Stimulated activated CD8-positive, alpha-beta memory T cell treated with anti-CD3 and anti-CD28 coated beads, Interleukin-12 subunit alpha, Interleukin-12 subunit beta, amount 100 ng/mL, for 1 hour (primary cell): ENCODE measurements around the gene CARD11.
A peak's percentile ranks its signal among the peaks of the same experiment; 100 is the strongest.

Experiments
- DNase-seq: peaks from one replicate; pipeline ENCODE4 v3.0.0-alpha.2; 2020; ENCODE audit warnings: low read depth

The CARD11 gene

GRCh38 chr7:2982401-2982800 lies 61.3 kb downstream of the CARD11 start:
- DNase-seq = no peak

GRCh38 chr7:2981103-2981480 lies 62.6 kb downstream of the CARD11 start:
- no peak for DNase-seq

- DNase-seq = no peak
Measured at GRCh38 chr7:2980401-2981102, 63.1 kb downstream of the CARD11 start.

- DNase-seq = no peak
Measured at GRCh38 chr7:2979951-2980350, 63.7 kb downstream of the CARD11 start.

- no peak for DNase-seq
Measured at GRCh38 chr7:2979201-2979631, 64.5 kb downstream of the CARD11 start.

GRCh38 chr7:2978408-2978807 lies 65.3 kb downstream of the CARD11 start:
- DNase-seq = peak; percentile 39

GRCh38 chr7:2975821-2976371 lies 67.8 kb downstream of the CARD11 start:
- no peak for DNase-seq

GRCh38 chr7:2974093-2974819 lies 69.4 kb downstream of the CARD11 start:
- no peak for DNase-seq

GRCh38 chr7:2972835-2973161 lies 70.9 kb downstream of the CARD11 start:
- no peak for DNase-seq

GRCh38 chr7:2971914-2972834 lies 71.5 kb downstream of the CARD11 start:
- no peak for DNase-seq

- no peak for DNase-seq
Measured at GRCh38 chr7:2970861-2971260, 72.8 kb downstream of the CARD11 start.

- DNase-seq = no peak
Measured at GRCh38 chr7:2970307-2970664, 73.4 kb downstream of the CARD11 start.

GRCh38 chr7:2969398-2970306 lies 74.0 kb downstream of the CARD11 start:
- no peak for DNase-seq

- DNase-seq = no peak
Measured at GRCh38 chr7:2968616-2969397, 74.9 kb downstream of the CARD11 start.

GRCh38 chr7:2968176-2968575 lies 75.5 kb downstream of the CARD11 start:
- no peak for DNase-seq

GRCh38 chr7:2967705-2968104 lies 76.0 kb downstream of the CARD11 start:
- no peak for DNase-seq

GRCh38 chr7:2967253-2967652 lies 76.4 kb downstream of the CARD11 start:
- DNase-seq = no peak

- DNase-seq = no peak
Measured at GRCh38 chr7:2966466-2967078, 77.1 kb downstream of the CARD11 start.

GRCh38 chr7:2965745-2966270 lies 77.9 kb downstream of the CARD11 start:
- no peak for DNase-seq

- no peak for DNase-seq
Measured at GRCh38 chr7:2965301-2965700, 78.4 kb downstream of the CARD11 start.
